ENCODE results near the gene OTUD7B.

- TF ChIP-seq RXRA (IDR thresholded peaks at IDR 0.05; ENCODE audit: insufficient read depth, low read depth, low read length) (no peak), CTCF (IDR thresholded peaks at IDR 0.05; ENCODE audit: control extremely low read depth in 1 of 3, insufficient read depth in 1 of 3, low read depth in 1 of 3, low read length in 3 of 3) (no peak), EZH2 (IDR thresholded peaks at IDR 0.05; ENCODE audit: low read depth, low read length, severe bottlenecking) (no peak), E2F6 (IDR thresholded peaks at IDR 0.05) (no peak), CHD2 (IDR thresholded peaks at IDR 0.05; ENCODE audit: low read length) (no peak), BRCA1 (IDR thresholded peaks at IDR 0.05; ENCODE audit: low read depth, low read length) (no peak), EP300 (IDR thresholded peaks at IDR 0.05; ENCODE audit: borderline replicate concordance in 1 of 2, low read depth in 2 of 2, low read length in 2 of 2) (no peak), ZNF274 (IDR thresholded peaks at IDR 0.05; ENCODE audit: borderline replicate concordance, extremely low read depth, low read length) (no peak), SRF (IDR thresholded peaks at IDR 0.05; ENCODE audit: low read depth, low read length) (no peak), TAF1 (IDR thresholded peaks at IDR 0.05; ENCODE audit: low read depth, low read length) (no peak), POLR2A (IDR thresholded peaks at IDR 0.05; ENCODE audit: control extremely low read depth in 1 of 2, low read depth in 2 of 2, low read length in 2 of 2) (no peak), BACH1 (IDR thresholded peaks at IDR 0.05; ENCODE audit: low read length) (no peak), TBP (IDR thresholded peaks at IDR 0.05; ENCODE audit: low read depth, low read length) (no peak), NRF1 (IDR thresholded peaks at IDR 0.05; ENCODE audit: low read depth, low read length) (no peak)
Observed at GRCh38 chr1:150005606-150006005, 4.9 kb downstream of the OTUD7B start.

Data from H1 (cell line).